GM23338 (cell line): Measurements from ENCODE around the gene LRBA. TPM values are rescaled to one million over a fixed set of nuclear protein-coding genes. Genes with fewer than 3 reads are reported as not detected.

Experiments
- ATAC-seq: fragments of 200-7000 bp; cut with Tn5 transposase; 3 replicates; pipeline ENCODE4 v1.9.1; 2020
- DNase-seq: peaks from one replicate; pipeline ENCODE4 v3.0.0-alpha.2; 2015; ENCODE audit warnings: low spot score
- H2AFZ ChIP-seq: fragments of 200-600 bp; sonication (generic); 2 replicates; pipeline ENCODE4 v1.8.0; 2016; ENCODE audit warnings: antibody characterized with exemption, mild to moderate bottlenecking, moderate library complexity
- H3F3A ChIP-seq: fragments of 200-600 bp; sonication (generic); replicated peaks from 2 replicates; pipeline ENCODE4 v1.8.0; 2017; ENCODE audit warnings: antibody characterized with exemption, mixed run types, low read depth
- H3K27ac ChIP-seq: fragments of 200-600 bp; sonication (generic); 2 replicates; pipeline ENCODE4 v1.6.1; 2016; ENCODE audit warnings: low read depth
- H3K27me3 ChIP-seq: fragments of 200-600 bp; sonication (generic); 2 replicates; pipeline ENCODE4 v1.8.0; 2016; ENCODE audit warnings: mild to moderate bottlenecking, mixed run types, moderate library complexity; ENCODE audit not compliant: insufficient read depth
- H3K36me3 ChIP-seq: fragments of 200-600 bp; sonication (generic); 2 replicates; pipeline ENCODE4 v1.8.0; 2016; ENCODE audit warnings: mild to moderate bottlenecking; ENCODE audit not compliant: insufficient read depth
- H3K4me1 ChIP-seq: fragments of 200-600 bp; sonication (generic); 2 replicates; pipeline ENCODE4 v1.8.0; 2016; ENCODE audit warnings: mild to moderate bottlenecking, moderate library complexity; ENCODE audit not compliant: insufficient read depth
- H3K4me2 ChIP-seq: fragments of 200-600 bp; sonication (generic); 2 replicates; pipeline ENCODE4 v1.7.1; 2017; ENCODE audit warnings: mixed run types
- H3K4me3 ChIP-seq: fragments of 200-600 bp; sonication (generic); 2 replicates; pipeline ENCODE4 v1.6.1; 2016; ENCODE audit warnings: mixed run types
- H3K79me2 ChIP-seq: fragments of 200-600 bp; sonication (generic); replicated peaks from 2 replicates; pipeline ENCODE4 v1.8.0; 2017; ENCODE audit warnings: mild to moderate bottlenecking; ENCODE audit not compliant: insufficient read depth
- H3K9me2 ChIP-seq: fragments of 200-600 bp; sonication (generic); 2 replicates; pipeline ENCODE4 v1.8.0; 2017; ENCODE audit not compliant: insufficient read depth
- H4K20me1 ChIP-seq: fragments of 200-600 bp; sonication (generic); replicated peaks from 2 replicates; pipeline ENCODE4 v1.8.0; 2017; ENCODE audit warnings: mild to moderate bottlenecking; ENCODE audit not compliant: insufficient read depth
- H3K27ac Mint-ChIP-seq: 2 replicates; pipeline ENCODE4 v1.8.0; 2020; ENCODE audit warnings: inconsistent platforms, mild to moderate bottlenecking, moderate library complexity, mixed read lengths
- H3K27me3 Mint-ChIP-seq: 3 replicates; pipeline ENCODE4 v1.8.0; 2022; ENCODE audit warnings: low read depth, mild to moderate bottlenecking, moderate library complexity, mixed read lengths, inconsistent platforms; ENCODE audit not compliant: insufficient read depth, poor library complexity
- H3K36me3 Mint-ChIP-seq: 3 replicates; pipeline ENCODE4 v1.8.0; 2021; ENCODE audit warnings: low read depth, mild to moderate bottlenecking, inconsistent platforms, moderate library complexity, mixed read lengths
- H3K4me1 Mint-ChIP-seq: 3 replicates; pipeline ENCODE4 v1.8.0; 2020; ENCODE audit warnings: mild to moderate bottlenecking, inconsistent platforms, mixed read lengths
- H3K4me3 Mint-ChIP-seq: 3 replicates; pipeline ENCODE4 v1.8.0; 2021; ENCODE audit warnings: moderate library complexity, mild to moderate bottlenecking, inconsistent platforms, mixed read lengths
- H3K9me3 Mint-ChIP-seq: 3 replicates; pipeline ENCODE4 v1.8.0; 2020; ENCODE audit warnings: moderate library complexity, mild to moderate bottlenecking, inconsistent platforms, mixed read lengths
- CREB1 ChIP-seq: fragments of 250-450 bp; sonication (Bioruptor Pico); IDR thresholded peaks from 2 replicates; pipeline ENCODE4 v1.5.0; 2020; ENCODE audit warnings: low read depth, mild to moderate bottlenecking, moderate library complexity
- CTCF ChIP-seq, 2 experiments: fragments of 200-600 bp in 1 of 2; sonication (generic) in 1 of 2; conservative IDR thresholded peaks; 2 replicates each; pipeline versions ENCODE4 v1.5.1 to v1.6.1; 2016 to 2017; ENCODE audit warnings: antibody characterized with exemption in 2 of 2, low read depth in 2 of 2, mild to moderate bottlenecking in 2 of 2, moderate library complexity in 1 of 2
- ETS1 ChIP-seq: IDR thresholded peaks from 2 replicates; pipeline ENCODE4 v1.6.1; 2016; ENCODE audit warnings: antibody characterized with exemption
- EZH2 ChIP-seq: fragments of 200-600 bp; sonication (generic); IDR thresholded peaks from one replicate; pipeline ENCODE4 v1.8.0; 2017; ENCODE audit warnings: antibody characterized with exemption, mild to moderate bottlenecking, low read depth; ENCODE audit not compliant: unreplicated experiment
- EZH2phosphoT487 ChIP-seq: fragments of 200-600 bp; sonication (generic); IDR thresholded peaks from one replicate; pipeline ENCODE4 v1.8.1; 2018; ENCODE audit warnings: antibody characterized with exemption; ENCODE audit not compliant: unreplicated experiment
- JUNB ChIP-seq: IDR thresholded peaks from one replicate; pipeline ENCODE4 v1.6.1; 2016; ENCODE audit warnings: antibody characterized with exemption; ENCODE audit not compliant: unreplicated experiment
- NANOG ChIP-seq: IDR thresholded peaks from 2 replicates; pipeline ENCODE4 v1.6.1; 2016; ENCODE audit warnings: antibody characterized with exemption, borderline replicate concordance
- POLR2AphosphoS5 ChIP-seq: IDR thresholded peaks from 2 replicates; pipeline ENCODE4 v1.6.1; 2016; ENCODE audit warnings: antibody characterized with exemption, low read depth
- REST ChIP-seq: IDR thresholded peaks from one replicate; pipeline ENCODE4 v1.6.1; 2018; ENCODE audit warnings: antibody characterized with exemption; ENCODE audit not compliant: unreplicated experiment
- STAT1 ChIP-seq: IDR thresholded peaks from one replicate; pipeline ENCODE4 v1.6.1; 2016; ENCODE audit warnings: antibody characterized with exemption; ENCODE audit not compliant: unreplicated experiment
- ZNF114 ChIP-seq: fragments of 250-450 bp; sonication (Bioruptor Pico); IDR thresholded peaks from 2 replicates; pipeline ENCODE4 v1.5.0; 2020; ENCODE audit warnings: mild to moderate bottlenecking, moderate library complexity
- ZNF331 ChIP-seq: fragments of 250-450 bp; sonication (Bioruptor Pico); IDR thresholded peaks from 2 replicates; pipeline ENCODE4 v1.5.0; 2020; ENCODE audit warnings: low read depth, mild to moderate bottlenecking, moderate library complexity
- ZNF462 ChIP-seq: fragments of 250-450 bp; sonication (Bioruptor Pico); IDR thresholded peaks from 2 replicates; pipeline ENCODE4 v1.5.0; 2020; ENCODE audit warnings: mild to moderate bottlenecking, moderate library complexity
- polyA plus RNA-seq: library from polyadenylated mRNA; unstranded; fragments of >200 nt; fragmentation: Nextera tagmentation; extraction: Ambion mirVana; gene quantifications from 2 replicates; pipeline ENCODE4 v1.2.1, GENCODE V29; 2016
- total RNA-seq: library from RNA; depleted of rRNA; stranded (reverse); fragments of >200 nt; shearing (Covaris generic); gene quantifications from 2 replicates; pipeline ENCODE4 v1.2.3, GENCODE V29; 2014

The LRBA gene
- total and polyA plus RNA-seq, 2 experiments from 2014 or later, result 23.3 to 126 TPM

GRCh38 chr4:150382028-150382427, 633.1 kb downstream of the LRBA start:
- Mint-ChIP-seq H3K4me1 (peaks cover 26% of the 10 kb centered on the region), H3K36me3 (no peaks in the 10 kb centered on the region), H3K27ac (no peak overlapping the region), H3K27me3 (peaks cover 7% of the 10 kb centered on the region), H3K4me3 (no peak overlapping the region), H3K9me3 (no peaks in the 10 kb centered on the region)
- Histone ChIP-seq H4K20me1 (no peaks in the 10 kb centered on the region), H3K27ac (0 out of 2 replicates have a peak overlapping the region, but pooled peaks have one; percentile 29), H3K36me3 (no peaks in the 10 kb centered on the region), H3K4me3 (no peak overlapping the region), H3K9me2 (no peaks in the 10 kb centered on the region), H3K27me3 (no peaks in the 10 kb centered on the region), H3K4me2 (no peak overlapping the region), H3F3A (no peaks in the 10 kb centered on the region), H3K79me2 (no peaks in the 10 kb centered on the region), H3K4me1 (peaks cover 25% of the 10 kb centered on the region), H2AFZ (no peak overlapping the region)
- ATAC-seq (no peak), DNase-seq (no peak)
- TF ChIP-seq ZNF114 (CRISPR knock-in tag) (no peak), CREB1 (no peak), ETS1 (no peak), POLR2AphosphoS5 (no peak), NANOG (no peak), JUNB (no peak), STAT1 (no peak), ZNF331 (CRISPR knock-in tag) (no peak), REST (no peak), ZNF462 (CRISPR knock-in tag) (no peak), EZH2 (no peak), EZH2phosphoT487 (no peak), CTCF (conservative IDR thresholded peaks at IDR 0.05; ENCODE audit: low read depth in 2 of 2) (no peak)
